Subcutaneous adipose tissue (tissue), 4 donors: ENCODE measurements around the gene PTPRD. TPM values are rescaled to one million over a fixed set of nuclear protein-coding genes. Genes with fewer than 3 reads are reported as not detected.

Source experiments
- total RNA-seq, 4 donors: library from RNA; depleted of rRNA; stranded (reverse); fragments of >200 nt; gene quantifications; one replicate each; pipeline ENCODE4 v1.1.0, GENCODE V29; 2016
- TF ChIP-seq, protein P1 (sequence below): fragments of 450-650 bp; IDR thresholded peaks from one replicate; pipeline ENCODE4 v1.5.1; 2016; ENCODE audit warnings: low read depth, mild to moderate bottlenecking, control low read depth, antibody characterized with exemption, moderate library complexity

The PTPRD gene
- total RNA-seq, 4 donors from 2014 or later = 5.1 to 17.3 (median 12.1) TPM

DNA sequence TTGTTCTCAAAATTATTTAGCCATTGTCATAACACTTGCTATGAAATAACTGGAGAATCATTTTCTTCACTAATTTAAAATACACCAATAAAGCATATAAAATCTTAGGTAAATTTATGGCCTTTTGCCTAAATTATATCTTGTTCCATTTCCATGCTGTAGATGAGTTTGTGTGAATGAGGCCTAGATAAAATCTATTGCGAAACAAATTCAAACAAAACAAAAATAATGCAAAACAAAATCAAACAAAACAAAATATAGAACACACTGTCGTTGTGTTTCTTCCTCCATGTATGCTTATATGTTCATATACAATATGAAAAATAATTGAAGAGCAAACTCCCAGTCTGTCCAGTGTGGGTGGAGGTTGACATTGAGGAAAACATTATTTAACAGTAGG is 1020.7 kb downstream of the PTPRD start:
- TF ChIP-seq, protein P1, sequence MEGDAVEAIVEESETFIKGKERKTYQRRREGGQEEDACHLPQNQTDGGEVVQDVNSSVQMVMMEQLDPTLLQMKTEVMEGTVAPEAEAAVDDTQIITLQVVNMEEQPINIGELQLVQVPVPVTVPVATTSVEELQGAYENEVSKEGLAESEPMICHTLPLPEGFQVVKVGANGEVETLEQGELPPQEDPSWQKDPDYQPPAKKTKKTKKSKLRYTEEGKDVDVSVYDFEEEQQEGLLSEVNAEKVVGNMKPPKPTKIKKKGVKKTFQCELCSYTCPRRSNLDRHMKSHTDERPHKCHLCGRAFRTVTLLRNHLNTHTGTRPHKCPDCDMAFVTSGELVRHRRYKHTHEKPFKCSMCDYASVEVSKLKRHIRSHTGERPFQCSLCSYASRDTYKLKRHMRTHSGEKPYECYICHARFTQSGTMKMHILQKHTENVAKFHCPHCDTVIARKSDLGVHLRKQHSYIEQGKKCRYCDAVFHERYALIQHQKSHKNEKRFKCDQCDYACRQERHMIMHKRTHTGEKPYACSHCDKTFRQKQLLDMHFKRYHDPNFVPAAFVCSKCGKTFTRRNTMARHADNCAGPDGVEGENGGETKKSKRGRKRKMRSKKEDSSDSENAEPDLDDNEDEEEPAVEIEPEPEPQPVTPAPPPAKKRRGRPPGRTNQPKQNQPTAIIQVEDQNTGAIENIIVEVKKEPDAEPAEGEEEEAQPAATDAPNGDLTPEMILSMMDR = no peak

DNA sequence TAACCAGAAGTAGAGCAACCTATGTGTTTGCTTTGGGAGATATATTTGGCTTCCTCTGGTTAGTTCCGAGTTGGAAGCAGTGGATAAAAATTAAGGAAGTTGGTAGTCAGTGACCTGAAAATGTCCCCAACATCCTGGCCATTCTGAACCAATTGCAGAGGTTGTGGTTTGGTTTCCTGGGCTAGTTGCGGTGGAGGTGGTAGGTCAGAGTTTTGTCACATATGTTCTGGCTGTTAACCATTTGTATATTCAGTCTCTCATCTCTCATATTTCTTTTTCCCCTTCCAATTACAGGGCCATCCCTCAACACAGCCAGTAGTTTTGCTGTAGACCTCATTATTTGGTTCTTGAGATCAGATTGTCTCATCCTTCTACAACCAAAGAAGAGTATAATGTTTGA is 1026.9 kb downstream of the PTPRD start:
- TF ChIP-seq, protein P1 = no peak

DNA sequence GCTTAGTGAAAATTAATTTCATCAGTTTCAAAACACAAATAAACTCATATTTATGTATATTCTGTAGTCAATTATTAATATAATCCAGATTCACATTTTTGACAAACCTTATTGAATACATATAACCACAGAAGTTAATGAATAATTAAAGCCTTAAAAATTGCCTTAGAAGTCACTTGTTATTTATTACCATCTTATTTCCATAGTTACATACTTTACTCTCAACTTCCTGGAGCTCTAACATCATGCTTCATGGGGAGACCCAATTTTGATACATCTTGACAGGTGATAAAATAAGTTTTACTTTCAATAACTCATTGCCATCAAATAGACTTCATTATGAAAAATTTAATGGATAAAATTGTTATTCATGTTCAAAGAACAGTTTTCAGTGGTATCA is 1038.7 kb downstream of the PTPRD start:
- TF ChIP-seq, protein P1 = no peak

DNA sequence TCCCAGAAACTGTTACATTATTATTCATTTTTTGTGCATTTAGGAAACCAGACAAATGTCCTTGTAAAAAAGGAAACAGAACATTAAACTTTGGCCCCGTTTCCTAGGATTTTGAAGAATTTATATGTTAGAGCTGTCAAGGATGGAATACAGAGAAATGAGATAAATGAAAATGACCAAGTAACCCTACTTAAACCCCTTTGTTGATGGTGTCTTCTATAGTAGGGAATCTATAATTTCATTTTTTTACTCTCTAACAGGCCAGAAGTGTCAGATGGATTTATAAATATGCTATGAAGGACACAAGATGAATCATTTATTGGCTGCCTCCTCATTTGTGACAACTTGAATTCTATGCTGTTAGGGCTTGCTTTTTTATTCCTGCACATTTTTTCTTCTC is 1047.1 kb downstream of the PTPRD start:
- TF ChIP-seq, protein P1 = no peak

DNA sequence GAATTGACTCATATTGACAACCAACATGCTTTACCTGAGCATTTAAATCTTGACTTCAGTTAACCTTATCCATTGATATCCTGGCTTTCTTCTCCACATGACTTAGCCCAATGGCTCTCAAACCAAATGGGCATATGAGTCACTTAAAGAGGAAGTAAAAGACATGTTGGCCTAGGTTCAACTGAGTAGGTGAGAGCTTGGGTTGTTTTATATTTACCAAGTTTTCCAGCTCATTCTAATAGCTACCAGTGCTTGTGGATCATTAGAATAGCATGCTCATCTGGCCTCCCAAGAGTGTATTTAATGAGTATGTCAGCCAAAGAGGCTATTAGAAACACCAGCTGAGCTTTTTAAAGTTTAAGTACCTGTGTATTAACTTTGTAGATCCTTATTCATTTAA is 1049.0 kb downstream of the PTPRD start:
- TF ChIP-seq, protein P1 = no peak

DNA sequence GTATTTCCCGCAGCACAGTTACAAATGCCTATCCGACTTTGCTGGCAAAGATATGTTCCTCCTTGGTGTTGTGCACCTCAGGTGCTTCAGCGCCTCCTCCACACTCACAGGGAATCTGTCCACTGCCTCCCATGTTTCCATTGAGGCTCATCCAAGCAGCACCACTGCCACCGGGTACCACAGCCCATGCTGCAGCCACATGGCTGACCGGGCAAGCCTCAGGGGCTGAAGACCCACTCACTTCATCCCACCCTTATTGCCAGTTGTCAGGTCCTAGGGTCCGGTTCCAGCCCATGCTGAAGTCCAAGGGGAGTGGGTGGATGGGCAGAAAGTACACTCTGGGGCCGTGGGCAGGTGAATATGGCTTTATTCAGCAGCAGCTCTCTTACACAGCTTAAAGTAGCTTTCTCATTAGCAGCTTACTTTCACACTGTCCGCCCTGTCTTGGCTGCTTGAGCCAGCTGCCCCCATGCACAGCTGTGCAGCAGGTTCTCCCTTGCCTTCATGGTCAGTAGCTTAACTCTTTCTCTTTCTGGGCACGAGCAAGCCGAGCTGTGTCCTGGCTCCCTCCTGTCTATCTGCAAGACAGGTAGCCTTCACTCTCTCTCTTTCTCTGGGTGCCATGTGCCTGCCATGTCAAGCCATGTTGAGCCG is 1052.3 kb downstream of the PTPRD start:
- TF ChIP-seq, protein P1 = no peak

DNA sequence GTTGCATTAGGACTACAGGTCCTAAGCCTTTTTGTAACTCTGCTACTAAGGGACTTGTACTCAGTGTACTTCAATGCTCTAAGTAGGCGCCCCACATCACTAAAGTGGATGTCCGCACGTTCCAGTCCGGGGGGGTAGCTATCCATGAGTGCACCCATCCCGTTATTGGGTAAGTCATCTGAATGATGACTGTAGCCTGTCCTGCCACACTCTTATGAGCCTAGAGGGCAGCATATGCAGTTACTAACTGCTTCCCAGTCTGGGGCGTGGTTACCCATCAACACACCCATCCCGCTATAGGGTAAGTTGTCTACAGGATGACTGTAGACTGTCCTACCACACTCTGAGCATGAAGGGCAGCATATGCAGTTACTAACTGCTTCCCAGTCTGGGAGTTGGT is 1053.9 kb downstream of the PTPRD start:
- TF ChIP-seq, protein P1 = no peak
